Gastroesophageal sphincter (tissue), 4 donors: ENCODE data around the gene GPR63. TPM values are rescaled to one million over a fixed set of nuclear protein-coding genes. Genes with fewer than 3 reads are reported as not detected.

Source experiments
- ATAC-seq: fragments of 150-250 bp; one replicate; pipeline ENCODE4 v1.9.1; 2016; ENCODE audit warnings: mild to moderate bottlenecking, moderate library complexity
- H3K27ac ChIP-seq, 4 donors: fragments of 200-600 bp; sonication (generic) in 3 of 4; 1 replicate in 3 of 4; 2 replicates in 1 of 4; pipeline ENCODE4 v1.5.1; 2016 to 2019
- H3K27me3 ChIP-seq: fragments of 200-600 bp; sonication (generic); one replicate; pipeline ENCODE4 v1.5.1; 2019
- H3K36me3 ChIP-seq, 2 donors: fragments of 200-600 bp; sonication (generic); one replicate each; pipeline ENCODE4 v1.5.1; 2019; ENCODE audit warnings: control low read depth in 1 of 2
- H3K4me1 ChIP-seq, 3 donors: fragments of 200-600 bp; sonication (generic); 1 replicate in 2 of 3; 2 replicates in 1 of 3; pipeline ENCODE4 v1.5.1; 2016 to 2019; ENCODE audit warnings: control low read depth in 2 of 3
- H3K4me3 ChIP-seq, 2 donors: fragments of 200-600 bp; sonication (generic); one replicate each; pipeline ENCODE4 v1.5.1; 2019; ENCODE audit warnings: mild to moderate bottlenecking in 1 of 2, moderate library complexity in 1 of 2
- H3K9me3 ChIP-seq, 3 donors: fragments of 200-600 bp; sonication (generic); one replicate each; pipeline ENCODE4 v1.5.1; 2017 to 2019; ENCODE audit warnings: control low read depth in 2 of 3
- CTCF ChIP-seq, 4 experiments: fragments of 200-600 bp in 2 of 4; fragments of 450-650 bp in 2 of 4; sonication (generic) in 1 of 4; IDR thresholded peaks; one replicate each; pipeline ENCODE4 v1.5.1; 2017 to 2019; ENCODE audit warnings: antibody characterized with exemption in 4 of 4, mild to moderate bottlenecking in 2 of 4, moderate library complexity in 2 of 4
- EP300 ChIP-seq: sonication (generic); formaldehyde crosslinking; IDR thresholded peaks from one replicate; pipeline ENCODE4 v1.6.1; 2017; ENCODE audit warnings: antibody characterized with exemption, mild to moderate bottlenecking
- POLR2A ChIP-seq, 2 donors: fragments of 450-650 bp; IDR thresholded peaks; one replicate each; pipeline ENCODE4 v1.6.1; 2017; ENCODE audit warnings: antibody characterized with exemption in 2 of 2, mild to moderate bottlenecking in 2 of 2, moderate library complexity in 1 of 2
- POLR2AphosphoS5 ChIP-seq: sonication (generic); formaldehyde crosslinking; IDR thresholded peaks from one replicate; pipeline ENCODE4 v1.6.1; 2017; ENCODE audit warnings: antibody characterized with exemption
- WGBS, 2 donors: methylation state at CpG; one replicate each; pipeline ENCODE4 v1.1.5; 2018; ENCODE audit warnings: low coverage in 1 of 2; 5-methylcytosine and 5-hydroxymethylcytosine counted together
- total RNA-seq, 4 donors: library from RNA; depleted of rRNA; stranded (reverse); fragments of >200 nt; gene quantifications; one replicate each; pipeline ENCODE4 v1.1.0, GENCODE V29; 2016

Gene GPR63
- total RNA-seq, 4 donors from 2014 or later: 0.54 to 2.8 (median 1.4) TPM

GRCh38 chr6:96823743-96824142 lies 13.5 kb downstream of the GPR63 start:
- H3K4me1 ChIP-seq: no peaks in the 10 kb centered on the region
- no peak overlapping the region for H3K27ac ChIP-seq
- TF ChIP-seq EP300 (no peak), CTCF (IDR thresholded peaks at IDR 0.05) (no peak), POLR2A (IDR thresholded peaks at IDR 0.05) (no peak), POLR2AphosphoS5 (no peak)
- ATAC-seq: no peak
- no peaks in the 10 kb centered on the region for H3K27me3 ChIP-seq
- H3K9me3 ChIP-seq: no peaks in the 10 kb centered on the region
- 70 to 71% methylated on average over 1 to 2 of the region's 2 CpGs for WGBS, 2 donors
- H3K36me3 ChIP-seq: no peaks in the 10 kb centered on the region
- no peak overlapping the region for H3K4me3 ChIP-seq

GRCh38 chr6:96821034-96821433 lies 16.2 kb downstream of the GPR63 start:
- no peak overlapping the region for H3K27ac ChIP-seq
- TF ChIP-seq CTCF (IDR thresholded peaks at IDR 0.05) (no peak), EP300 (no peak), POLR2AphosphoS5 (no peak), POLR2A (IDR thresholded peaks at IDR 0.05) (no peak)
- WGBS, 2 donors: 94 to 98% methylated on average over 4 of the region's 4 CpGs
- no peak for ATAC-seq
- no peaks in the 10 kb centered on the region for H3K9me3 ChIP-seq
- H3K36me3 ChIP-seq: no peaks in the 10 kb centered on the region
- no peaks in the 10 kb centered on the region for H3K27me3 ChIP-seq
- no peak overlapping the region for H3K4me3 ChIP-seq
- no peaks in the 10 kb centered on the region for H3K4me1 ChIP-seq

- H3K27me3 ChIP-seq: no peaks in the 10 kb centered on the region
- no peak overlapping the region for H3K27ac ChIP-seq
- WGBS, 2 donors: 6 to 17% methylated on average over 5 of the region's 5 CpGs
- H3K4me3 ChIP-seq: no peak overlapping the region
- no peaks in the 10 kb centered on the region for H3K9me3 ChIP-seq
- no peak for ATAC-seq
- no peaks in the 10 kb centered on the region for H3K4me1 ChIP-seq
- TF ChIP-seq EP300 (no peak), CTCF (IDR thresholded peaks at IDR 0.05) (no peak), POLR2A (IDR thresholded peaks at IDR 0.05) (no peak), POLR2AphosphoS5 (no peak)
- H3K36me3 ChIP-seq: no peaks in the 10 kb centered on the region
Measured at GRCh38 chr6:96816301-96816817, 20.9 kb downstream of the GPR63 start.

- H3K4me3 ChIP-seq: no peak overlapping the region
- H3K9me3 ChIP-seq: no peaks in the 10 kb centered on the region
- WGBS, 2 donors: 44 to 64% methylated on average over 1 of the region's 1 CpG
- no peak overlapping the region for H3K27ac ChIP-seq
- H3K36me3 ChIP-seq: no peaks in the 10 kb centered on the region
- ATAC-seq: no peak
- H3K27me3 ChIP-seq: no peaks in the 10 kb centered on the region
- H3K4me1 ChIP-seq: peaks cover 0 to 3% (median 0%) of the 10 kb centered on the region in 3 donors
- no peak for TF ChIP-seq CTCF (IDR thresholded peaks at IDR 0.05)
- TF ChIP-seq POLR2A (IDR thresholded peaks at IDR 0.05): no peak
- TF ChIP-seq POLR2AphosphoS5: no peak
- no peak for TF ChIP-seq EP300
Measured at GRCh38 chr6:96814625-96815024, 22.7 kb downstream of the GPR63 start.

GRCh38 chr6:96812077-96812703 lies 25.1 kb downstream of the GPR63 start:
- Histone ChIP-seq H3K36me3 (no peaks in the 10 kb centered on the region), H3K4me1 (peaks cover 0 to 3% (median 0%) of the 10 kb centered on the region in 3 donors), H3K9me3 (no peaks in the 10 kb centered on the region), H3K4me3 (no peak overlapping the region), H3K27ac (no peak overlapping the region), H3K27me3 (no peaks in the 10 kb centered on the region)
- no peak for ATAC-seq
- TF ChIP-seq EP300 (no peak), POLR2AphosphoS5 (no peak), CTCF (IDR thresholded peaks at IDR 0.05) (no peak), POLR2A (IDR thresholded peaks at IDR 0.05) (no peak)
- 88 to 93% methylated on average over 1 of the region's 1 CpG for WGBS, 2 donors
